HL-60 (cell line): ENCODE results near the gene CD300C.

ENCODE experiments used
- GABPA ChIP-seq: IDR thresholded peaks from 2 replicates; pipeline ENCODE4 v1.6.1; 2012; ENCODE audit warnings: low read depth
- POLR2AphosphoS5 ChIP-seq: IDR thresholded peaks from 2 replicates; pipeline ENCODE4 v1.6.1; 2012; ENCODE audit warnings: low read depth
- SPI1 ChIP-seq: IDR thresholded peaks from 2 replicates; pipeline ENCODE4 v1.6.1; 2012; ENCODE audit warnings: low read depth, mild to moderate bottlenecking, borderline replicate concordance
- TF ChIP-seq, protein P1 (sequence below): IDR thresholded peaks from one replicate; pipeline ENCODE4 v1.5.1; 2011; ENCODE audit warnings: low read length, control low read depth, inconsistent platforms; ENCODE audit not compliant: insufficient read depth
- TF ChIP-seq, protein P2 (sequence below): IDR thresholded peaks from 2 replicates; pipeline ENCODE4 v1.6.1; 2012; ENCODE audit warnings: low read depth; ENCODE audit not compliant: insufficient replicate concordance

DNA sequence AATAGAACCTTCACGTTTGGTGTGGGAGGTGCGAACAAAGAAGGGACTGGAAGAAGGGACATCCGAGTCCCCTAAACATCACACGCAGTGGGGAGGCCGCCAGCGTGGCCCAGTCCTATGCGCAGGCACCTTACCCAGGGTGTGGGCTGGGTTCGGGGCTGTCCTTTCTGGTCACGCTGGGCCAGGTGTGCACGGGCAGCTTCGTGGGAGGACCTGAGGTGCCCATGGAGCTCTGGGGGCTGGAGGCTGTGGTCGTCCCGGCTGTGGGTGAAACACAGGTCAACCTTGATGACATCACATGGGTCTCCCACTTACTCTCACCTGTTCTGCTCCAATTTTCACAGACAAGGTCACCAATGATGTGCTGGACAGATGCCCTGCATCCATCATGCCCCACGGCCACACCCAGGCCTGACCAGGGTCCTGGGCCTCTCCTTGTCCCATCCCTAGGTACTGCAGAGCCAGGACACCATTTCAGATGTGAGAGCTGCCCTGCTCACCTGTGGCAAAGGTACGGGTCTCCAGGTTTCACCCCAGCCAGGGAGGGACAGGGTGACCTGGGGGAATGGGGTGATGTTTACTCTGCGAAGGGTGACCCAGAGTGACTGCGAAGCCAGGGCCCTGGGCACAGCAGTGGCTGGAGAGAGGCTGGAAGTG is 3.1 kb downstream of the CD300C start:
- TF ChIP-seq POLR2AphosphoS5, result no peak
- TF ChIP-seq, protein P1, sequence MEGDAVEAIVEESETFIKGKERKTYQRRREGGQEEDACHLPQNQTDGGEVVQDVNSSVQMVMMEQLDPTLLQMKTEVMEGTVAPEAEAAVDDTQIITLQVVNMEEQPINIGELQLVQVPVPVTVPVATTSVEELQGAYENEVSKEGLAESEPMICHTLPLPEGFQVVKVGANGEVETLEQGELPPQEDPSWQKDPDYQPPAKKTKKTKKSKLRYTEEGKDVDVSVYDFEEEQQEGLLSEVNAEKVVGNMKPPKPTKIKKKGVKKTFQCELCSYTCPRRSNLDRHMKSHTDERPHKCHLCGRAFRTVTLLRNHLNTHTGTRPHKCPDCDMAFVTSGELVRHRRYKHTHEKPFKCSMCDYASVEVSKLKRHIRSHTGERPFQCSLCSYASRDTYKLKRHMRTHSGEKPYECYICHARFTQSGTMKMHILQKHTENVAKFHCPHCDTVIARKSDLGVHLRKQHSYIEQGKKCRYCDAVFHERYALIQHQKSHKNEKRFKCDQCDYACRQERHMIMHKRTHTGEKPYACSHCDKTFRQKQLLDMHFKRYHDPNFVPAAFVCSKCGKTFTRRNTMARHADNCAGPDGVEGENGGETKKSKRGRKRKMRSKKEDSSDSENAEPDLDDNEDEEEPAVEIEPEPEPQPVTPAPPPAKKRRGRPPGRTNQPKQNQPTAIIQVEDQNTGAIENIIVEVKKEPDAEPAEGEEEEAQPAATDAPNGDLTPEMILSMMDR, result no peak
- no peak for TF ChIP-seq GABPA
- TF ChIP-seq, protein P2, sequence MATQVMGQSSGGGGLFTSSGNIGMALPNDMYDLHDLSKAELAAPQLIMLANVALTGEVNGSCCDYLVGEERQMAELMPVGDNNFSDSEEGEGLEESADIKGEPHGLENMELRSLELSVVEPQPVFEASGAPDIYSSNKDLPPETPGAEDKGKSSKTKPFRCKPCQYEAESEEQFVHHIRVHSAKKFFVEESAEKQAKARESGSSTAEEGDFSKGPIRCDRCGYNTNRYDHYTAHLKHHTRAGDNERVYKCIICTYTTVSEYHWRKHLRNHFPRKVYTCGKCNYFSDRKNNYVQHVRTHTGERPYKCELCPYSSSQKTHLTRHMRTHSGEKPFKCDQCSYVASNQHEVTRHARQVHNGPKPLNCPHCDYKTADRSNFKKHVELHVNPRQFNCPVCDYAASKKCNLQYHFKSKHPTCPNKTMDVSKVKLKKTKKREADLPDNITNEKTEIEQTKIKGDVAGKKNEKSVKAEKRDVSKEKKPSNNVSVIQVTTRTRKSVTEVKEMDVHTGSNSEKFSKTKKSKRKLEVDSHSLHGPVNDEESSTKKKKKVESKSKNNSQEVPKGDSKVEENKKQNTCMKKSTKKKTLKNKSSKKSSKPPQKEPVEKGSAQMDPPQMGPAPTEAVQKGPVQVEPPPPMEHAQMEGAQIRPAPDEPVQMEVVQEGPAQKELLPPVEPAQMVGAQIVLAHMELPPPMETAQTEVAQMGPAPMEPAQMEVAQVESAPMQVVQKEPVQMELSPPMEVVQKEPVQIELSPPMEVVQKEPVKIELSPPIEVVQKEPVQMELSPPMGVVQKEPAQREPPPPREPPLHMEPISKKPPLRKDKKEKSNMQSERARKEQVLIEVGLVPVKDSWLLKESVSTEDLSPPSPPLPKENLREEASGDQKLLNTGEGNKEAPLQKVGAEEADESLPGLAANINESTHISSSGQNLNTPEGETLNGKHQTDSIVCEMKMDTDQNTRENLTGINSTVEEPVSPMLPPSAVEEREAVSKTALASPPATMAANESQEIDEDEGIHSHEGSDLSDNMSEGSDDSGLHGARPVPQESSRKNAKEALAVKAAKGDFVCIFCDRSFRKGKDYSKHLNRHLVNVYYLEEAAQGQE, result no peak
- TF ChIP-seq SPI1, result no peak
